GM18951 (cell line): ENCODE results near the gene CEP72.

Source experiments
- POLR2A ChIP-seq: IDR thresholded peaks from 4 replicates; pipeline ENCODE4 v1.6.1; 2011; ENCODE audit warnings: mild to moderate bottlenecking; ENCODE audit not compliant: insufficient read length, insufficient read depth; ENCODE audit errors: extremely low read depth
- in situ Hi-C: fragments of 300-500 bp; cut with MboI; formaldehyde crosslinking; loops from one replicate; pipeline ENCODE4 v1.12.0; 2022; ENCODE audit warnings: low sequenced_read_pairs, mixed read lengths, inconsistent platforms; ENCODE audit not compliant: unreplicated experiment

Gene CEP72

DNA sequence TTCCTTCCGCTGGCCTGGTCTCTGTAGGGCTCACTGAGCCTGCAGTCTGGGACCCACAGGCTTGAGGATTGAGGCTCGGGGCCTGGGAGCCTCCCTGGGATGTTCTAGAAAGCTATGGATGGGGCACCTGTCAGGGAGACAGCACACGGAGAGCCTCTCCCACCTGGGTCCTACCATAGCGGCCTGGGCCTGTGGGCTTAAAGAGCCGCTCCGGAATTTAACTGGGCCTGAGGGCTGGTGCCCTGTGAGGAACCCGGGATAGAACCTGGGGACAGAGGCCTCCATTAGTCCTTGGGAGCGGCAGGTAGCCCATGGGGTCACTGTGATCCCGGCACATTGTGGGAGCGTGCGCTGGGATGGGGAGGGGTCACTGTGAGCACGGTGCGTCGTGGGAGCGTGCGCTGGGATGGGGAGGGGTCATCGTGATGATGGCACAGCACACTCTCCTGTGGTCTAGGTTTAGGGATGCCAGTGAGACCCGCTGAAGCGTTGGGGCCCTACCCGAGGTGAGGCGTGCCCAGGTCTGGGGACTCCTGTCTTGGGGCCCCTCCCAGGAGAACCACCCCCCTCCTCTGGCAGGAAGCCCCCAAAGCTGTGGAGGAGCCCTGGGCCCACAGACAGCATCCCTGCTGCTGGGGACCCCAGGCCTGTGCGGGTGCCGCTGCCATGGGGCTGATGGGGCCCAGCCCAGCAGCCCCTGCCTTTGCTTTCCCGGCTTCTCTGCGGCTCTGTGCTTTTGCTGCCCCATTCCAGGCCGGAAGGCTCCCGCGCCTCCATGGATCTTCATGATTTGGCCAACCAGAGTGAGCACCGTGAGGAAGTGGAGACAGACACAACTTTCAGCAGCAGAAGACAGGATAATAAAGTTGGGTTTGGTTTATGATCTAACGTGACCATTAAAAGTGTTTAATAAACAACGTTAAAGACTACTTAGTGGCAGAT, 3.4 kb upstream of the CEP72 start:
- TF ChIP-seq POLR2A = no peak
- in situ Hi-C loops = no loop called here

DNA sequence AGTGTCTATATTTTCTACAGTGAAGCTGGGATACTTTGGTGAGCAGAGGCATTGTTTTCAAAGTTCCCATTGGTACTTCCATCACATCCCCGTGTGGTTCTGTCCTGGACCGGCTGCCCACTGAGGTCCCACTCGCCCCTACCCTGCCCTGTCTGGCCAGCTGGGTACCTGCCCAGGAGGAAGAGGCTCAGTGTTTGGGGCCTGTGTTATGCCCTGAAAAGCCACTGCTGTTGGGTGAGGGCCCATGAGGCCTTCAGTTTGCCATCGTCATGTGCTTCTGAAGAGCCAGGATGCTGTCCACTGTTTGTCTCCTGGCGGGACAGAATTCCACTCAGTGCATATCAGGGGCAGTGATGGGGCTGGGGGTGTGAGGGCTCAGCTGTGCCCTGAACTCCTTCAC, 2.6 kb upstream of the CEP72 start:
- in situ Hi-C loops = no loop called here
- no peak for TF ChIP-seq POLR2A

DNA sequence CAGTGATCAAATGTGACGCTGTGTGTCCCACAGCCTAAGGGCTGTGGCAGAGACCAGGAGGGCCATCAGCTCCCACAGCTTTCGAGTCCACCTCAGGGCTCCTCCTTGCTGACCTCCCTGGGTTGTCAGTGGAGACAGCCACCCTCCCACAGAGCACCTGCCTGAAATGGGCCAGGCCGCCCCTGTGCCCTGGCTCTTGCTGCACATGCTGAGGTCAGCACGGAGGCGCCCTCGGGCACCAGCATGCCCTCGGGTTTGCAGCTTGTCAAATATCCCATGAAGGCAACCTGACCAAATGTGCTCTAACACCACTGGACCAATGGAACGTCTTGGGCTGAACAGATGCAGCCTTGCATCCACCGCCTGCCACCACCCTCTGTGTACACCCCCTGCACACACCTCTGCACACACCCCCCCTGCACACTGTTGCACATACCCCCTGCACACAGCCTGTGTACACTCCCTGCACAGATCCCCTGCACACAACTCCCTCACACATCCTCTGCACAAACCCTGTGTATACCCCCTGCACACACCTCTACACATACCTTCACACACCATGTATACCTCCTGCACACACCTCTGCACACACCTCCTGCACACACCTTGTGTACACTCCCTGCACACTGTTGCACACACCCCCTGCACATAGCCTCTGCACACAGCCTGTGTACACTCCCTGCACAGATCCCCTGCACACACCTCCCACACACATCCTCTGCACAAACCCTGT, 2.0 kb upstream of the CEP72 start:
- no peak for TF ChIP-seq POLR2A
- in situ Hi-C loops = no loop called here

DNA sequence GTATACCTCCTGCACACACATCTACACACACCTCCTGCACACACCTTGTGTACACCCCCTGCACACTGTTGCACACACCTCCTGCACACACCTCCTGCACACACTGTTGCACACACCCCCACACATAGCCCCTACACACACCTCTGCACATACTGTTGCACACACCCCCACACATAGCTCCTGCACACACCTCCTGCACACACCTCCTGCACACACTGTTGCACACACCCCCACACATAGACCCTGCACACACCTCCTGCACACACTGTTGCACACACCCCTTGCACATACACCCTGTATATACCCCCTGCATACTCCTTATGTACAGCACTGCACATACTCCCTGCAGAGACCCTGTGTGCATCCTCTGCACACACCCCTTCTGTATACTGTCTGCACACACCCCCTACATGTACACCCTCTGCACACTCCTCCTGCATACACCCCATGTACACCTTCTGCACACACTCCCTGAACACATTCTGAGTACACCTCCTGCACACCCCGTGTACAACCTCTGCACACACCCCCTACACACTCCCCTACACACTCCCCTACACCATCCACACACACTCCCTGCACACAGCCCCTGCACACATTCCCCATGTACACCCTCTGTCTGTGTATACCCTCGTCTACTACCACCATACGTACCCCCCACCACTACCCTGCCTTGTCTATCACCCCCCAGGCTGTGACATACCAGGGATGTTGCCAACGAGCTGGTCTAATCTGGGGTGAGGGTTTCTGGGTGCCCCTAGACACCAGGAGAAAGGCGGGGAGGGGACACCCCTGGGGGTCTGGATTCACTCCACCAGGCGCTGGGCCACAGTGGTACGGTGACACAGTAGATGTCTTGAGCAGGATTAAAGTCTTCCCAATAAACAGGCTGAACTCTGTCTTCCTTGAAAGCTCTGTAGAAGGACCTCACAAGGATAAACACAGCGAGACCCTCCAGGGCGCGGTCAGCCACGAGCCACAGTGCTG, 1.1 kb upstream of the CEP72 start:
- in situ Hi-C loops = no loop called here
- no peak for TF ChIP-seq POLR2A

DNA sequence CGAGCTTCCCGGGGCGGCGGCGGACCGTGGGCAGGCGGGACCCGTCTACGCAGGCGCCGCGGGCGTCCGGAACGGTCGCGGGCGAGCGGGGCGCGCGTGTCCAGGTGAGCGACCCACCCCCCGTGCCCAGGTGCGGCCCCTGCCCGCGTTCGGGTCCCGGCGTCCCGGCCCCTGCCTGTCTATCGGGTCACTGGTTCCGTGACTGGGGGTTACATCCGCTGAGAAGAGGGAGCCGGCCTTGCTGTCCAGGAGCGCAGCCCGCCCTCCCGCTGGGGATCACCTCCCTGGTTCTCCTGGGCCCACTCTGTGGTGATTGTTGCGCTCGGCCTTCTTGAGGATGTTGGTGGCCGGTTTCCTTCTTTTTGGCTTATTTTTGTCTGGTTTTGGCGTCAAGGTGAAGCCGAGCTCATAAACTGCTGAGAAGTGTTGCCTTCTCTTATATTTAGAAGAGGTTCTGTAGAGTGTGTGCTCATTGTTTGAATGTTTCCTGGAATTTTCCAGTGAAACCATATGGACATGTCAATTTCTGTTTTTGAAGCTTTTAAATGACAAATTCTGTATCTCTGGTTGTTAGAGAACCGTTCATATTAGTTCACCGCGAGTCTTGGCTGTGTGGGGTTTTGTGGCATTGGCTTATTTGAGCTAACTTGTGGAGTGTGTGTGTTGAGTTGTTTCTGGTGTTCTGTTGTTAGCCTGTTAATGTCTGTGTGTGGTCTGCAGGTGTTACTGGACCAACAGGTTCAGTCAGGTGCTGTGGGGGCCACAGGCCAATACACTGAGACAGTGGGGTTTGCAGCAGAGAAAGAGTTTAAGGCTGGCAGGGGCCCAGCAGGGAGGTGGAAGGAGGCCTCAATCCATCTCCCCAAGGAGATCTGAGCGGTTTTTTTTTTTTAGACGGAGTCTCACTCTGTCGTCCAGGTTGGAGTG, 621 bp downstream of the CEP72 start:
- in situ Hi-C loops = no loop called here
- TF ChIP-seq POLR2A = no peak

DNA sequence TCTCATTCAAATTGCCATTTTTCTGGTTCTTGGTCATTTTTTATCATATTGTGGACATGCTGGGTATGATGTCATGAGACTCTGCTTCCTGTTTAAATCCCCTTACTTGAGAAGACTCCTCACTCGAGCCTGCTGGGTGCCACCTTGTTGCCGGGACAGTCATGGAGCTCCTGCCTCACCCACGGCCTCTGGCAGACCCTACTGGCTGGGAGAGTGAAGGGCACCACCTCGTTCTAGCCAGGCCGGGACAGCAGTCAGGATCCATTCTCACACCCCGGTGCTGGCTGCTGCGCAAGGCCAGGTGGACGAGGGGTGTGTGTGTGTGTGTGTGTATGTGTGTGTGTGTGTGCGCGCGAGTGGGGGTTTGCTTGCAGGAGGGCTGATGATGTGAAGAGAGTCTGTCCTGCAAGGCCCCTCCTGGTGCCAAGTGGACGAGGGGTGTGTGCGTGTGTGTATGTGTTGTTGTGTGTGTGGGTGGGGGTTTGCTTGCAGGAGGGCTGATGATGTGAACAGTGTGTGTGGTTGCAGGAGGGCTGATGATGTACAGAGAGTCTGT, 4.4 kb downstream of the CEP72 start:
- TF ChIP-seq POLR2A = no peak
- in situ Hi-C loops = no loop called here

DNA sequence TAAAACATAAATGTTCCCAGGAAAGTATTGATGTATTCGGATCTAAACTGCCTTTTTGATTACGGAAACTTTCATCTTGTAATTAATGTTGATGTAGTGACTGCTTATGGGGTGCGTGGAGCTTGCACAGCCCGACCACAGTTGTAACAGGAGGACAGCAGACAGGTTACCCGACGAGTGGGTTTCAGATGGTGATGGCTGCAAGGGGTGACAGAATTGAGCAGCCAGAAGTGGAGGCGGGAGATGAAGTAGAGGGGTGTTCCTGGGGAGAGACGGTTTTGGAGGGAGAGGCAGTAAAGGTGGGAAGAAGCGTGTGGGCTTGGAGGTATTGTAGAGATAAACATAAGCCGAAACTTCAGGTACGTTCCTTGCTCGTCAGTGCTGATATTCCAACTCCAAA, 5.8 kb downstream of the CEP72 start:
- in situ Hi-C loops = no loop called here

DNA sequence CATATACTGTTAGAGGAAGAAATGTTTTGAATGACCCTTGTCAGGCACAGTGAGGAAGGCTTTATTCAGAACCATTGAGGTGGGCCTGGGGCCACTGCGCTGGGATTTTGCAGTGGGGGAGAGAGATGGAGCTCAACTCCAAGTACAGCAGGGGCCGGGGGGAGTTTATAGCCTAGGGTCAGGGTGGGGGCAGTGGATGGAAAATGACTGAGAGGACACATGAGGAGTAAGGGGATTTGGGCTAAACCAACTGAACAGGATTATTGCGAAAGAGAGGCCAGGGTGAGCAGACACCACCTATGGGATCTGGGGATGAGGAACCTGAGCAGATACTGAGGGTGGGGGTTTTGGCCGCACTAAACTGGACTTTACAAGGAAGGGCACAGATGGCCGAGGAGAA, 6.3 kb downstream of the CEP72 start:
- in situ Hi-C loops = no loop called here
- TF ChIP-seq POLR2A = no peak

More for the DNA sequence above, 5.8 kb downstream of the CEP72 start:
- TF ChIP-seq POLR2A = no peak

DNA sequence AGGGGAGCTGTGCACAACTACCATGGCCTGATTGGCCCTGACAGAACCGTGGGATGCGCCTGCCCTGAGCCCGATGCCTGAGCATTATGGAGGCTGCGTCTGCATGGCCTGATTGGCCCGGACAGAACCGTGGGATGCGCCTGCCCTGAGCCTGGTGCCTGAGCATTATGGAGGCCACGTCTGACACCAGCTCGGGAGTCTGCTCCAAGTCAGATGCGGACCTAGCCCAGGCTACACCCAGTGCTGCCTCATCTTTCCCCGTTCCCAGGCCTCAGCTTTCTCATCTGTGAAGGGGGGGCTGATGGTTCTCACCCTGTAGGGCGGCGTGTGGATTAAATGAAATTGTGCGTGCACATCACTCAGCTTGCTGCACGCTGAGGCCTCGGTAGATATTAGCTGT, 7.3 kb downstream of the CEP72 start:
- TF ChIP-seq POLR2A = no peak
- in situ Hi-C loops = no loop called here

DNA sequence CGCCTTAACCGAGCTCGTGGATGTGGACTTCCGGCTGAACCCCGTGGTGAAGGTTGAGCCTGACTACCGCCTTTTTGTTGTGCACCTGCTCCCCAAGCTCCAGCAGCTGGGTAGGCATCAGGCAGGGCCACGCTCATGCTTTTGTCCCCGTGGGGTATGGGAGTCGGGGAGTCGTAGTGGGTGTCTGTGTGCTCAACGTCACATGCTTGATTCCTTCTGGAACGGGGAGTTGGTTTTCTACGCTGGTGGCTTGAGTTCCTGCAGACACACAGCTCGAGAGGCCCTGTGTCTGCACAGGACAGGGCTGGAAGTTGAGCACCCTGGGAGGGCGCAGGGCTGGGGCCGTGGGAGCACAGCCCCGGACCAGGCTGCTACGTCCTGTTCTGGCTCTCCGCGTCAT, 8.0 kb downstream of the CEP72 start:
- in situ Hi-C loops = no loop called here

DNA sequence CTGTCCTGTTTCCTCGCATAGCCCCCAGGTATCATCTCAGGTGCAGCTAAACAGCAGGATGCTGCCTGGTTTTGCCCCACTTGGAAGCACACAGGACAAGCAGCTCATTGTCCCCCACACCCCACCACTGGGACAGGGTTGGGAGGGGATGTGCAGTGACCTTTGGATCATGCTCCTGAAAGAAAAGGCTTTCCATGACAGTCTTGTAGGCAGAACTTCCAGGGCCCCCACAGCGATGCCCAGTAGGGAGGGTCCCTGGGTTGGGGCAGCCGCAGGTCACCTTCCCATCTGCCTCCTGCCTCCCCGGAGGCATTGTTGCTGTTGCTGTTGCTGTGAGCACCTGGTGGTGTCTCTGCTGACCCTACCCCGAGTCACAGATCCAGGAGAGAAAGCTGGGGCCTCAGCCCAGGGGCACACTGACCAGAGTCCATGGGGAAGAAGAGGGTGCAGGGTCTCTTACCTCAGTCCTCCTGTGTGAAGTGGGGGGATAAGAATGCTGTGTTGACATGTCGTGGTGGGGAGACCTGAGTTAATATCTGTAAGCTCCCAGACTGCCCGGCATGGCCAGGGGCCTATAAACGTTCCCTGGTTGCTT, 8.5 kb downstream of the CEP72 start:
- no peak for TF ChIP-seq POLR2A
- in situ Hi-C loops = no loop called here

More for the DNA sequence above, 8.0 kb downstream of the CEP72 start:
- TF ChIP-seq POLR2A = no peak
